ENCODE results near the gene MAPK14.
"Not testable (repeated sequence)": the region's sequence is repeated elsewhere in the genome, so short reads cannot be mapped to it uniquely, and the experiment has no call there.

Gene MAPK14

GRCh38 chr6:36068586-36068985 lies 41.0 kb downstream of the MAPK14 start:
- Mint-ChIP-seq H3K4me1 (peaks cover 47% of the 10 kb centered on the region), H3K27ac (no peak overlapping the region), H3K36me3 (ENCODE audit: low read depth) (peaks cover 5% of the 10 kb centered on the region)

GRCh38 chr6:36069573-36069972 lies 42.0 kb downstream of the MAPK14 start:
- no peak overlapping the region for H3K4me3 Mint-ChIP-seq
- no peaks in the 10 kb centered on the region for H3K9me3 Mint-ChIP-seq
- peaks cover 40% of the 10 kb centered on the region for H3K4me1 Mint-ChIP-seq

More at GRCh38 chr6:36068586-36068985, 41.0 kb downstream of the MAPK14 start:
- Mint-ChIP-seq H3K27me3 (no peaks in the 10 kb centered on the region), H3K4me3 (no peak overlapping the region), H3K9me3 (no peaks in the 10 kb centered on the region)
- no peak for DNase-seq
- ATAC-seq: no peak

GRCh38 chr6:36070252-36070651 lies 42.6 kb downstream of the MAPK14 start:
- Mint-ChIP-seq H3K27ac (no peak overlapping the region), H3K4me3 (no peak overlapping the region)
- DNase-seq: no peak

More at GRCh38 chr6:36069573-36069972, 42.0 kb downstream of the MAPK14 start:
- ATAC-seq (no peak), DNase-seq (no peak)
- Mint-ChIP-seq H3K27ac (no peak overlapping the region), H3K27me3 (no peaks in the 10 kb centered on the region), H3K36me3 (ENCODE audit: low read depth) (peaks cover 5% of the 10 kb centered on the region)

DNA sequence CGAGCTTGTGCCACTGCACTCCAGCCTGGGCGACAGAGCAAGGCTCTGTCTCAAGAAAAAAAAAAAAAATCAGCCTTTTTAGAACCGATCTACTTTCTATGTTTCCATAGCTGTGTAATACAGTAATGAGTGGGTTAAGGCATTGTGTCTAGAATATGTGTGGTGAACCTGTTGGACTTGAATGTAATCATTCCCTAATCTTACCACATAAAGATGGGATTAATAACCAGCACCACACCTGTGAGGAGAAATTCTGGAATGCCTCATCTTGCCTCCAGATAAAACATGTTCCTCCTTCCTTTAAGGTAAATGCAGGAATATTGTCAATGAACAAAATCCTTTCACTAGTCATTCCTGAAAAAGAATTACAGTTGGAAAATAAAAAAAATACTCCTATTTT lies 43.7 kb downstream of the MAPK14 start:
- DNase-seq (no peak), ATAC-seq (no peak)
- no peaks in the 10 kb centered on the region for H3K27me3 Mint-ChIP-seq
- no peaks in the 10 kb centered on the region for H3K9me3 Mint-ChIP-seq
- no peak overlapping the region for H3K27ac Mint-ChIP-seq
- H3K36me3 Mint-ChIP-seq (ENCODE audit: low read depth): peaks cover 6% of the 10 kb centered on the region
- H3K4me1 Mint-ChIP-seq: peaks cover 24% of the 10 kb centered on the region
- H3K4me3 Mint-ChIP-seq: no peak overlapping the region

More at GRCh38 chr6:36070252-36070651, 42.6 kb downstream of the MAPK14 start:
- Mint-ChIP-seq H3K36me3 (ENCODE audit: low read depth) (peaks cover 5% of the 10 kb centered on the region), H3K27me3 (no peaks in the 10 kb centered on the region), H3K4me1 (peaks cover 33% of the 10 kb centered on the region), H3K9me3 (no peaks in the 10 kb centered on the region)
- no peak for ATAC-seq

DNA sequence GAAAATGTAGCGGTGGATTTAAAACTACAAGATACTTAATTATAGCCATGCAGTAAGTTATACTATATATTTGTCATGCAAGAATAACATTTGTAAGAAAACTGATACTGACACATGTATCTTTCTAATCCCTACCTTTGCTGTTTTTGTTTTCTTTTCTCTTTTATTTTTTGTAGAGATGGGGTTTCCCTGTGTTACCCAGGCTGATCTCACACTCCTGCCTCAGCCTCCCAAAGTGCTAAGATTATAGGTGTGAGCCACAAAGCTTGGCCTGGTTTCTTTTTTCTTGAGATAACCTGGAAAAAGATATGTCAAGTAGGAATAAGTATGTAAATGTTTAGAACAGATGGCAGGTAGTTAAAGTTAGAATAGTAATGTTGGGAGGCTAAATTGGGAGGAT lies 44.1 kb downstream of the MAPK14 start:
- Mint-ChIP-seq H3K36me3 (ENCODE audit: low read depth) (peaks cover 3% of the 10 kb centered on the region), H3K4me1 (peaks cover 19% of the 10 kb centered on the region), H3K27me3 (no peaks in the 10 kb centered on the region), H3K4me3 (no peak overlapping the region), H3K9me3 (no peaks in the 10 kb centered on the region), H3K27ac (peak overlapping the region; percentile 28)
- no peak for DNase-seq
- no peak for ATAC-seq

DNA sequence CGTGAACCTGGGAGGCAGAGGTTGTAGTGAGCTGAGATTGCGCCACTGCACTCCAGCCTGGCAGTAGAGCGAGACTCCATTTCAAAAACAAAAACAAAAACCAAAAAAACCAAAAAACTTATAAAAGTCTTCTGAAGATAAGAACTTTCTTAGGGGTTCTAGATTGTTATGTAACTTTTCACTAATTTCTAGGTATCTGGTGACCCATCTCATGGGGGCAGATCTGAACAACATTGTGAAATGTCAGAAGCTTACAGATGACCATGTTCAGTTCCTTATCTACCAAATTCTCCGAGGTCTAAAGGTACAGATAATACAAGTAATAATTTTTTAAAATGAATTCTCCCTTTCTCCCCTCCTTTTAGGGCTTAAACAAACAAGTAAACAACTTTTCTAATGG lies 45.1 kb downstream of the MAPK14 start:
- ATAC-seq: no peak
- Mint-ChIP-seq H3K27ac (no peak overlapping the region), H3K9me3 (no peaks in the 10 kb centered on the region), H3K36me3 (ENCODE audit: low read depth) (peaks cover 5% of the 10 kb centered on the region), H3K4me3 (no peak overlapping the region), H3K4me1 (peaks cover 13% of the 10 kb centered on the region), H3K27me3 (no peaks in the 10 kb centered on the region)
- no peak for DNase-seq

- H3K27ac Mint-ChIP-seq: no peak overlapping the region
- H3K36me3 Mint-ChIP-seq (ENCODE audit: low read depth): peaks cover 5% of the 10 kb centered on the region
- H3K4me3 Mint-ChIP-seq: no peak overlapping the region
- DNase-seq: no peak
- H3K27me3 Mint-ChIP-seq: no peaks in the 10 kb centered on the region
- H3K9me3 Mint-ChIP-seq: no peaks in the 10 kb centered on the region
- H3K4me1 Mint-ChIP-seq: peaks cover 6% of the 10 kb centered on the region
- ATAC-seq: no peak
Measured at GRCh38 chr6:36073587-36073986, 46.0 kb downstream of the MAPK14 start.

DNA sequence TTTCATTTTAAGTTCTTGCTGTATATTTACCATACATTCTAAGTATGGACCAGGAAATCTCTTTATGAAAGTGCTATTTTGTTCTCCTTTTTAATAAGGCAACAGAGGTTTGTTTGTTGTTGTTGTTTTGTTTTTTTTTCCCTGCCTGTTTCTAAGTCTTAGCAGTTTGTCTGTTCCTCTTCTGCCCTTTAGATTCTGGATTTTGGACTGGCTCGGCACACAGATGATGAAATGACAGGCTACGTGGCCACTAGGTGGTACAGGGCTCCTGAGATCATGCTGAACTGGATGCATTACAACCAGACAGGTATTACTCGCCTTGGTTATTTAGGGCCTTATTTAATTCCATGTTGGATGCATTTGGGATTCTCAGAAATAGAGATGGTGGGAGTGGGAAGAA lies 48.0 kb downstream of the MAPK14 start:
- DNase-seq: no peak
- no peak overlapping the region for H3K27ac Mint-ChIP-seq
- no peak for ATAC-seq
- no peaks in the 10 kb centered on the region for H3K9me3 Mint-ChIP-seq
- H3K4me3 Mint-ChIP-seq: no peak overlapping the region
- H3K27me3 Mint-ChIP-seq: no peaks in the 10 kb centered on the region
- H3K36me3 Mint-ChIP-seq (ENCODE audit: low read depth): peaks cover 20% of the 10 kb centered on the region
- H3K4me1 Mint-ChIP-seq: peaks cover 3% of the 10 kb centered on the region

GRCh38 chr6:36076178-36077063 lies 48.8 kb downstream of the MAPK14 start:
- H3K4me1 Mint-ChIP-seq: peaks cover 5% of the 10 kb centered on the region
- H3K36me3 Mint-ChIP-seq (ENCODE audit: low read depth): peaks cover 27% of the 10 kb centered on the region
- ATAC-seq: no peak

DNA sequence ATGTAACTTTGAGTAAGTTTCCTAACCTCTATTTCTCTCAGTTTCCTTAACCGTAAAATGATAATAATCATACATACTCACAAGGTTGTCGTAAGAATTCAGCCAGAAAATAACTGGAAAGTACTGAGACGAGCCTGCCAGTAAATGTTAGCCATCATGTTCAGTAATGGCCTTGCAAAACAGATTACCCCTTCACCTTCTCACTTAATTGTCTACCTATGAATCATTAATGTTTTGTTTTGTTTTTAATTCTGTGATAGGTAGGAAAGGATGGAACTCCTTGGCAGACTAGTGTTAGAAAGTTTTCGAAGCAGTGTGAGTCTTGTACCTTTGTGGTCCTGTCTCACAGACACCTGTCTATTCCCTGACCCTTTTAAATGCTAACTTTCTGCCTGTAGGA lies 50.6 kb downstream of the MAPK14 start:
- DNase-seq (no peak), ATAC-seq (no peak)
- Mint-ChIP-seq H3K9me3 (no peaks in the 10 kb centered on the region), H3K36me3 (ENCODE audit: low read depth) (peaks cover 44% of the 10 kb centered on the region), H3K4me3 (no peak overlapping the region), H3K27me3 (no peaks in the 10 kb centered on the region), H3K27ac (no peak overlapping the region), H3K4me1 (peaks cover 5% of the 10 kb centered on the region)

More at GRCh38 chr6:36076178-36077063, 48.8 kb downstream of the MAPK14 start:
- no peaks in the 10 kb centered on the region for H3K27me3 Mint-ChIP-seq
- no peaks in the 10 kb centered on the region for H3K9me3 Mint-ChIP-seq
- no peak for DNase-seq
- no peak overlapping the region for H3K4me3 Mint-ChIP-seq
- no peak overlapping the region for H3K27ac Mint-ChIP-seq

GRCh38 chr6:36079601-36080000 lies 52.0 kb downstream of the MAPK14 start:
- no peak for ATAC-seq
- peaks cover 55% of the 10 kb centered on the region for H3K36me3 Mint-ChIP-seq (ENCODE audit: low read depth)
- no peak overlapping the region for H3K27ac Mint-ChIP-seq
- peaks cover 7% of the 10 kb centered on the region for H3K4me1 Mint-ChIP-seq
- no peaks in the 10 kb centered on the region for H3K9me3 Mint-ChIP-seq
- DNase-seq: no peak
- H3K27me3 Mint-ChIP-seq: no peaks in the 10 kb centered on the region
- no peak overlapping the region for H3K4me3 Mint-ChIP-seq

- Mint-ChIP-seq H3K27ac (no peak overlapping the region), H3K27me3 (no peaks in the 10 kb centered on the region), H3K4me1 (peaks cover 7% of the 10 kb centered on the region), H3K4me3 (no peak overlapping the region), H3K36me3 (ENCODE audit: low read depth) (peaks cover 61% of the 10 kb centered on the region), H3K9me3 (no peaks in the 10 kb centered on the region)
- no peak for ATAC-seq
- no peak for DNase-seq
Measured at GRCh38 chr6:36082318-36082717, 54.7 kb downstream of the MAPK14 start.

DNA sequence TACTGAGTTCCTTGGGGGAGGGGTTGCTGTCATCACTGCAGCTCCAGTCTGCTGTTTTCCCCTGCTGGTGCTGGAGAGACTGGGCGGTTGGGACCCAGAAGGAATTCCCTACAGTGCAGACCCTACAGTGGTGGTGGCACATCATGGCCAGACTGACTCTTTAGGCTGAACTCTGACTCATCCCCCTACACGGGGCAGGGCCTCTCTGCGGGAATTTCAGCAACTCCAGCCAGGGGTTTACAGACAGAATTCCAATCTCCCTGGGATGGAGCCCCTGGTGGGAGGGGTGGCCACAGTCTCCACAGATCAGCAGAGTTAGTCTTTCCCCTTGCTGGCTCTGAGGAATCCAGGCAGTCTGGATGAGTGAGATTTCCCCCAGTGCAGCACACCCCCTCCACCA lies 55.8 kb downstream of the MAPK14 start:
- Mint-ChIP-seq H3K9me3 (no peaks in the 10 kb centered on the region), H3K4me3 (no peak overlapping the region), H3K4me1 (peaks cover 7% of the 10 kb centered on the region), H3K27ac (no peak overlapping the region), H3K27me3 (no peaks in the 10 kb centered on the region), H3K36me3 (ENCODE audit: low read depth) (peaks cover 63% of the 10 kb centered on the region)
- no peak for ATAC-seq
- DNase-seq: no peak

- DNase-seq, H3K4me3 Mint-ChIP-seq, H3K9me3 Mint-ChIP-seq, ATAC-seq, H3K4me1 Mint-ChIP-seq, H3K27me3 Mint-ChIP-seq, H3K27ac Mint-ChIP-seq: not testable (repeated sequence)
- H3K36me3 Mint-ChIP-seq (ENCODE audit: low read depth): peaks cover 24% of the 10 kb centered on the region
Measured at GRCh38 chr6:36088204-36088603, 60.6 kb downstream of the MAPK14 start.

GRCh38 chr6:36089048-36089447 lies 61.4 kb downstream of the MAPK14 start:
- Mint-ChIP-seq H3K9me3 (no peaks in the 10 kb centered on the region), H3K36me3 (ENCODE audit: low read depth) (peaks cover 18% of the 10 kb centered on the region), H3K4me1 (peaks cover 2% of the 10 kb centered on the region), H3K27ac (no peak overlapping the region), H3K4me3 (no peak overlapping the region), H3K27me3 (no peaks in the 10 kb centered on the region)
- ATAC-seq (no peak), DNase-seq (no peak)

Measured in activated naive CD8-positive, alpha-beta T cell treated with anti-CD3 and anti-CD28 coated beads, Interleukin-2, amount 50 U/mL, for 24 hours (primary cell).